ENCODE measurements around the gene ZPR1.
"Not testable (repeated sequence)": the region's sequence is repeated elsewhere in the genome, so short reads cannot be mapped to it uniquely, and the experiment has no call there.

The ZPR1 gene

GRCh38 chr11:116823031-116823843 lies 35.4 kb upstream of the ZPR1 start, which contains the start of gene APOA4:
TSS of gene APOA4 (minus strand) at chr11:116823304. CDS start at chr11:116823191, 113 bp downstream.
- DNase-seq: no peak

GRCh38 chr11:116822575-116822974 lies 34.8 kb upstream of the ZPR1 start:
- DNase-seq: no peak

- DNase-seq: no peak
Measured at GRCh38 chr11:116821050-116821918, 33.5 kb upstream of the ZPR1 start.

GRCh38 chr11:116819049-116819448 lies 31.2 kb upstream of the ZPR1 start:
- no peak for DNase-seq

GRCh38 chr11:116814502-116814901 lies 26.7 kb upstream of the ZPR1 start:
- DNase-seq: no peak

- no peak for DNase-seq
Measured at GRCh38 chr11:116813781-116814471, 26.1 kb upstream of the ZPR1 start.

- no peak for DNase-seq
Measured at GRCh38 chr11:116813170-116813569, 25.3 kb upstream of the ZPR1 start.

GRCh38 chr11:116812109-116812508 lies 24.3 kb upstream of the ZPR1 start:
- DNase-seq: no peak

GRCh38 chr11:116811194-116811593 lies 23.4 kb upstream of the ZPR1 start:
- DNase-seq: no peak

- DNase-seq: no peak
Measured at GRCh38 chr11:116808262-116809175, 20.7 kb upstream of the ZPR1 start.

- no peak for DNase-seq
Measured at GRCh38 chr11:116807601-116808261, 19.9 kb upstream of the ZPR1 start.

GRCh38 chr11:116804001-116804400 lies 16.2 kb upstream of the ZPR1 start:
- no peak for DNase-seq

GRCh38 chr11:116801662-116802061 lies 13.8 kb upstream of the ZPR1 start:
- not testable (repeated sequence) for DNase-seq

GRCh38 chr11:116800610-116801009 lies 12.8 kb upstream of the ZPR1 start:
- no peak for DNase-seq

- DNase-seq: no peak
Measured at GRCh38 chr11:116798368-116798767, 10.5 kb upstream of the ZPR1 start.

- DNase-seq: no peak
Measured at GRCh38 chr11:116797816-116798215, 10.0 kb upstream of the ZPR1 start.

GRCh38 chr11:116796548-116796947 lies 8.7 kb upstream of the ZPR1 start:
- no peak for DNase-seq

- no peak for DNase-seq
Measured at GRCh38 chr11:116794851-116795250, 7.0 kb upstream of the ZPR1 start.

- DNase-seq: no peak
Measured at GRCh38 chr11:116793772-116794097, 5.9 kb upstream of the ZPR1 start.

- DNase-seq: no peak
Measured at GRCh38 chr11:116792869-116793771, 5.3 kb upstream of the ZPR1 start.

Data from activated CD4-positive, alpha-beta T cell treated with anti-CD3 and anti-CD28 coated beads, Interleukin-2, amount 50 U/mL, for 48 hours (primary cell).